ENCODE measurements around the gene SLC35G3.

GRCh38 chr17:35187481-35187880 is 6.7 kb downstream of the SLC35G3 start:
- TF ChIP-seq, protein P1, sequence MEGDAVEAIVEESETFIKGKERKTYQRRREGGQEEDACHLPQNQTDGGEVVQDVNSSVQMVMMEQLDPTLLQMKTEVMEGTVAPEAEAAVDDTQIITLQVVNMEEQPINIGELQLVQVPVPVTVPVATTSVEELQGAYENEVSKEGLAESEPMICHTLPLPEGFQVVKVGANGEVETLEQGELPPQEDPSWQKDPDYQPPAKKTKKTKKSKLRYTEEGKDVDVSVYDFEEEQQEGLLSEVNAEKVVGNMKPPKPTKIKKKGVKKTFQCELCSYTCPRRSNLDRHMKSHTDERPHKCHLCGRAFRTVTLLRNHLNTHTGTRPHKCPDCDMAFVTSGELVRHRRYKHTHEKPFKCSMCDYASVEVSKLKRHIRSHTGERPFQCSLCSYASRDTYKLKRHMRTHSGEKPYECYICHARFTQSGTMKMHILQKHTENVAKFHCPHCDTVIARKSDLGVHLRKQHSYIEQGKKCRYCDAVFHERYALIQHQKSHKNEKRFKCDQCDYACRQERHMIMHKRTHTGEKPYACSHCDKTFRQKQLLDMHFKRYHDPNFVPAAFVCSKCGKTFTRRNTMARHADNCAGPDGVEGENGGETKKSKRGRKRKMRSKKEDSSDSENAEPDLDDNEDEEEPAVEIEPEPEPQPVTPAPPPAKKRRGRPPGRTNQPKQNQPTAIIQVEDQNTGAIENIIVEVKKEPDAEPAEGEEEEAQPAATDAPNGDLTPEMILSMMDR (IDR thresholded peaks at IDR 0.05): no peak
- no peak for TF ChIP-seq POLR2A (IDR thresholded peaks at IDR 0.05)
